Karpas-422 (cell line): Measurements from ENCODE around the gene JAGN1. TPM values are rescaled to one million over a fixed set of nuclear protein-coding genes. Genes with fewer than 3 reads are reported as not detected.

Experiments used
- DNase-seq: peaks from one replicate; pipeline ENCODE4 v3.0.0-alpha.2; 2015
- H2AFZ ChIP-seq: fragments of 200-600 bp; sonication (generic); 2 replicates; pipeline ENCODE4 v1.6.1; 2014; ENCODE audit warnings: antibody characterized with exemption, low read length, mixed read lengths
- H3K27ac ChIP-seq: fragments of 200-600 bp; sonication (generic); 2 replicates; pipeline ENCODE4 v1.5.1; 2014; ENCODE audit warnings: mild to moderate bottlenecking, low read length, moderate library complexity
- H3K27me3 ChIP-seq: fragments of 200-600 bp; sonication (generic); 2 replicates; pipeline ENCODE4 v1.6.1; 2014; ENCODE audit warnings: low read length, mixed read lengths
- H3K36me3 ChIP-seq: fragments of 200-600 bp; sonication (generic); 2 replicates; pipeline ENCODE4 v1.6.1; 2014; ENCODE audit warnings: low read length, mixed read lengths; ENCODE audit not compliant: insufficient read depth
- H3K4me1 ChIP-seq: fragments of 200-600 bp; sonication (generic); 2 replicates; pipeline ENCODE4 v1.6.1; 2014; ENCODE audit warnings: mild to moderate bottlenecking, low read length, mixed read lengths
- H3K4me2 ChIP-seq: fragments of 200-600 bp; sonication (generic); 2 replicates; pipeline ENCODE4 v1.6.1; 2014; ENCODE audit warnings: low read length, low read depth, mild to moderate bottlenecking; ENCODE audit not compliant: poor library complexity, severe bottlenecking
- H3K4me3 ChIP-seq: fragments of 200-600 bp; sonication (generic); 2 replicates; pipeline ENCODE4 v1.5.1; 2014; ENCODE audit warnings: mild to moderate bottlenecking, antibody characterized with exemption, low read length, mixed read lengths
- H3K79me2 ChIP-seq: fragments of 200-600 bp; sonication (generic); 2 replicates; pipeline ENCODE4 v1.6.1; 2014; ENCODE audit warnings: mild to moderate bottlenecking, low read length, mixed read lengths
- H3K9ac ChIP-seq: fragments of 200-600 bp; sonication (generic); 2 replicates; pipeline ENCODE4 v1.6.0; 2014; ENCODE audit warnings: low read length
- H3K9me2 ChIP-seq: fragments of 200-600 bp; sonication (generic), shearing (Covaris generic); replicated peaks from 2 replicates; pipeline ENCODE4 v1.6.0; 2014; ENCODE audit warnings: mild to moderate bottlenecking, low read length, moderate library complexity; ENCODE audit not compliant: insufficient read depth
- H3K9me3 ChIP-seq: fragments of 300-700, 200-600 bp; sonication (generic); 2 replicates; pipeline ENCODE4 v1.6.1; 2014; ENCODE audit warnings: low read length, mixed read lengths
- H4K20me1 ChIP-seq: fragments of 200-600 bp; sonication (generic); 2 replicates; pipeline ENCODE4 v1.6.1; 2014; ENCODE audit warnings: mild to moderate bottlenecking, antibody characterized with exemption, low read length, low read depth; ENCODE audit not compliant: insufficient read depth
- total RNA-seq: library from RNA; depleted of rRNA; stranded (reverse); fragments of >200 nt; shearing (Covaris generic); gene quantifications from 2 replicates; pipeline ENCODE4 v1.2.3, GENCODE V29; 2014; ENCODE audit warnings: low replicate concordance

The JAGN1 gene
- total RNA-seq, 1 experiment from 2014 or later, result 39.2 TPM

DNA sequence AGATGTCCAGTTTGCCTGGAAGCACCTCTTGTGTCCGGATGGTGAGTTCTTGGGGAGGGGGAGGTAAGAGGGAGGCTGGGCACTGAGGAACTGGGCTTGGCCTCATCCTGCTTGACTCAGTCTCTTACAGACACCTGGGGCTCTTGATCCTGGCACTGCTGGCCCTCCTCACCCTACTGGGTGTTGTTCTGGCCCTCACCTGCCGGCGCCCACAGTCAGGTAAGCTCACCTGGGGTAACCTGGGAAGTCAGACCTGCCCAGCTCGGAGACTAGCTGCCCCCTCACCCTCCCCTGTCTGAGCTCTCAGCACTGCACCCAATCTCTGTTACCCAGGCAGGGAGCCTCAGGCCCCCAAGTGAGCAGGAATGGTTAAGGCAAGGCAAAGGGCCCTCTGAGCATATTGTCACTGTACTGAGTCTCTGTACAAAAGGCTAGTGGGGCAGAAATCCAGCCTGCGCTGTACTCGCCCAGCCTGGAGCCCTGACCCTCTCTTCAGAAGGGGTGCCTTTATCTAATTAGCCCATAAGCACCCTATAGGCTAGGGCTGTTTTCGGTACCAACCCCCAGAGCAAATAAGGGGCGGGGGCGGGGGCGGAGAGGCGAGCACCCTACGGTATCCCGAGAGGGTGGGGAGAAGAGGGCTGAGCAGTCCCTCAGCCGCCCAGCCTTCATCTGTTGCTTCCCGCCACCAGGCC, 24.3 kb downstream of the JAGN1 start:
- no peak overlapping the region for H3K9ac ChIP-seq
- H3K36me3 ChIP-seq, result no peaks in the 10 kb centered on the region
- no peaks in the 10 kb centered on the region for H4K20me1 ChIP-seq

DNA sequence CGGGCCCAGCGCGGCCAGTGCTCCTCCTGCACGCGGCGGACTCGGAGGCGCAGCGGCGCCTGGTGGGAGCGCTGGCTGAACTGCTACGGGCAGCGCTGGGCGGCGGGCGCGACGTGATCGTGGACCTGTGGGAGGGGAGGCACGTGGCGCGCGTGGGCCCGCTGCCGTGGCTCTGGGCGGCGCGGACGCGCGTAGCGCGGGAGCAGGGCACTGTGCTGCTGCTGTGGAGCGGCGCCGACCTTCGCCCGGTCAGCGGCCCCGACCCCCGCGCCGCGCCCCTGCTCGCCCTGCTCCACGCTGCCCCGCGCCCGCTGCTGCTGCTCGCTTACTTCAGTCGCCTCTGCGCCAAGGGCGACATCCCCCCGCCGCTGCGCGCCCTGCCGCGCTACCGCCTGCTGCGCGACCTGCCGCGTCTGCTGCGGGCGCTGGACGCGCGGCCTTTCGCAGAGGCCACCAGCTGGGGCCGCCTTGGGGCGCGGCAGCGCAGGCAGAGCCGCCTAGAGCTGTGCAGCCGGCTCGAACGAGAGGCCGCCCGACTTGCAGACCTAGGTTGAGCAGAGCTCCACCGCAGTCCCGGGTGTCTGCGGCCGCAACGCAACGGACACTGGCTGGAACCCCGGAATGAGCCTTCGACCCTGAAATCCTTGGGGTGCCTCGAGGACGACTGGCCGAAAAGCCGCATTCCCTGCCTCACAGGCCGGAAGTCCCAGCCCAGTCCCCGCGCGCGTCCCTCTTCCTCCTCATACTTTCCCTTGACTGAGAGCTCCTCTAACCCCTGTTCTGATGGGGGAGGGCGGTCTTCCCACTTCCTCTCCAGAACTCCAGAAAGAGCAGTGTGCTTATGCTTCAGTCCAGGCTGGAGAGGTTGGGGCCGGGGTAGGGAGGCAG, 25.1 kb downstream of the JAGN1 start:
- Histone ChIP-seq H2AFZ (no peak overlapping the region), H3K4me1 (no peaks in the 10 kb centered on the region), H3K27me3 (no peaks in the 10 kb centered on the region), H3K9ac (no peak overlapping the region), H3K36me3 (no peaks in the 10 kb centered on the region), H3K4me3 (no peak overlapping the region), H3K4me2 (no peak overlapping the region), H4K20me1 (no peaks in the 10 kb centered on the region), H3K27ac (no peak overlapping the region), H3K9me3 (no peaks in the 10 kb centered on the region), H3K79me2 (no peaks in the 10 kb centered on the region), H3K9me2 (no peaks in the 10 kb centered on the region)
- DNase-seq, result no peak

More for the DNA sequence above, 24.3 kb downstream of the JAGN1 start:
- Histone ChIP-seq H3K4me1 (no peaks in the 10 kb centered on the region), H2AFZ (no peak overlapping the region), H3K9me2 (no peaks in the 10 kb centered on the region), H3K27me3 (no peaks in the 10 kb centered on the region), H3K27ac (no peak overlapping the region), H3K4me2 (no peak overlapping the region), H3K9me3 (no peaks in the 10 kb centered on the region), H3K4me3 (no peak overlapping the region), H3K79me2 (no peaks in the 10 kb centered on the region)
- DNase-seq, result no peak

DNA sequence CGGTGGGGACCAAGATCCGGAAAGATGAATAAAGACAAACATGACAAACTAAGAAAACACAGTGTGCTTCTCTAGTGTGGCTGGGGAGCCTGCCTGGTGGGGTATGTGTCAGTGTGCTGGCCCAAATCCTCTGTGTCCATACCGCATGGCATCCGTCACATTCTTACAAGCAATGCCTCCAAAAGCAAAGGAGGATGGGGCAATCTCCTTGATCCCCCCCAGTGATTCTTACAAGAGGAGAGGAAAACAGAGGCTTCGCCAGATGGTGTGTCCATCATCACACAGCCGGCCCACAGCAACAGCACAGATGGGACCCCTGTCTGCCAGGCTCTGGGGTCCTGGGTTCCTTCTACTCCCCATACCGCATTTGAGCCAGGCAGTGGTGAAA, 25.9 kb downstream of the JAGN1 start:
- Histone ChIP-seq H3K9ac (no peak overlapping the region), H3K27ac (no peak overlapping the region), H2AFZ (no peak overlapping the region), H3K36me3 (no peaks in the 10 kb centered on the region), H3K4me1 (no peaks in the 10 kb centered on the region), H3K4me2 (no peak overlapping the region), H3K9me3 (no peaks in the 10 kb centered on the region), H4K20me1 (no peaks in the 10 kb centered on the region), H3K9me2 (no peaks in the 10 kb centered on the region), H3K27me3 (no peaks in the 10 kb centered on the region), H3K4me3 (no peak overlapping the region), H3K79me2 (no peaks in the 10 kb centered on the region)
- DNase-seq, result no peak

DNA sequence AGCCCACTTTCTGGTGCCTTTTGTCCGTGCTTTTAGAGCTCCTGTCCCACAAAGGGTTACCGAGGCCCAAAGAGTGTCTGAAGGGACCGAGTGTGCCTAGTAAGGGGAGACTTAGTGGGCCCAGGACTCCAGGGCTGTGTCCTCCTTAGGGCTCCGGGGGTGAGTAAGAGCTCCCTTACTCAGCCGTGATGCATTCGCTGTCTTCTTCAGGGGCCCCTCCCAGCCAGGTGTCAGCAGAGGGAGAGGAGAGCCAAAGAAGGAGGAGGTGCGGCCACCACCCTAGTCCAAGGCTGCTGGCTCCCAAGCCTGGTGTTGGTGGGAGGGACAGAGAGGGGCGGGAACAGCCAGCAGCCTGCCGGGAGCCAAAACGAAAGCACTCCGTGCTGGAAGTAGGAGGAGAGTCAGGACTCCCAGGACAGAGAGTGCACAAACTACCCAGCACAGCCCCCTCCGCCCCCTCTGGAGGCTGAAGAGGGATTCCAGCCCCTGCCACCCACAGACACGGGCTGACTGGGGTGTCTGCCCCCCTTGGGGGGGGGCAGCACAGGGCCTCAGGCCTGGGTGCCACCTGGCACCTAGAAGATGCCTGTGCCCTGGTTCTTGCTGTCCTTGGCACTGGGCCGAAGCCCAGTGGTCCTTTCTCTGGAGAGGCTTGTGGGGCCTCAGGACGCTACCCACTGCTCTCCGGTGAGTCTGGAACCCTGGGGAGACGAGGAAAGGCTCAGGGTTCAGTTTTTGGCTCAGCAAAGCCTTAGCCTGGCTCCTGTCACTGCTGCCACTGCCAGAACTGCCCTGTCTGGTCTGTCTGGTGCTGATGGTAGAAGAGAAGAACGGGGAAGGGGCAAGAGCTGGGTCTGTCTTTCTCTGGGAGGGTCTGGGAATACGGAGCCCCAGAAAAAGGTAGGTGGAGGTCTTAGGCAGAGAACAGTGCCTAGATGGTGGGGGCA, 26.6 kb downstream of the JAGN1 start, which contains the start of gene IL17RC:
Gene IL17RC, plus strand, starts transcription at position 365 of the 947 bp plus-strand sequence. Its CDS starts 218 bp downstream, at position 583.
- Histone ChIP-seq H3K36me3 (no peaks in the 10 kb centered on the region), H3K4me2 (no peak within 1 kb of the TSS), H3K9me2 (no peaks in the 10 kb centered on the region), H3K4me1 (no peaks in the 10 kb centered on the region), H3K9me3 (no peaks in the 10 kb centered on the region), H2AFZ (no peak within 1 kb of the TSS), H3K27ac (no peak within 1 kb of the TSS), H3K9ac (no peak within 1 kb of the TSS), H3K4me3 (no peak within 1 kb of the TSS; the same call in 1 of the 2 replicates), H3K27me3 (no peaks in the 10 kb centered on the region), H4K20me1 (no peaks in the 10 kb centered on the region), H3K79me2 (no peaks in the 10 kb centered on the region)
- no peak for DNase-seq

DNA sequence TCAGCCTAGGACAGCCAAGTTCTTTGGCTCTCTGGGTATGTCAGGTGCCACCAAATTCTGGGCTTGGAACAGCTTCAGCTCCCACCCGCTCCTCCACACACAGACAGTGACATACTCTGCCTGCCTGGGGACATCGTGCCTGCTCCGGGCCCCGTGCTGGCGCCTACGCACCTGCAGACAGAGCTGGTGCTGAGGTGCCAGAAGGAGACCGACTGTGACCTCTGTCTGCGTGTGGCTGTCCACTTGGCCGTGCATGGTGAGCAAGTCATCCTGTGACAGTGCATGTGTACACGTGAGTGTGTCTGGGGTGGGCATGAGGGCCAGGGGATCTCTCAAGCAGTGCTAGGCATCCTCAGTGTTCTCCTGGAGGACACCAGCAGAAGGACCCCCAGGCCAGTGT, 27.4 kb downstream of the JAGN1 start:
- H3K4me1 ChIP-seq, result no peaks in the 10 kb centered on the region
- H3K27me3 ChIP-seq, result no peaks in the 10 kb centered on the region
- H3K27ac ChIP-seq, result no peak overlapping the region
- H4K20me1 ChIP-seq, result no peaks in the 10 kb centered on the region
- H2AFZ ChIP-seq, result no peak overlapping the region
- H3K4me3 ChIP-seq, result no peak overlapping the region
- no peaks in the 10 kb centered on the region for H3K9me3 ChIP-seq
- H3K79me2 ChIP-seq, result no peaks in the 10 kb centered on the region
- H3K9ac ChIP-seq, result no peak overlapping the region
- H3K9me2 ChIP-seq, result no peaks in the 10 kb centered on the region
- H3K36me3 ChIP-seq, result no peaks in the 10 kb centered on the region
- no peak for DNase-seq
- no peak overlapping the region for H3K4me2 ChIP-seq

DNA sequence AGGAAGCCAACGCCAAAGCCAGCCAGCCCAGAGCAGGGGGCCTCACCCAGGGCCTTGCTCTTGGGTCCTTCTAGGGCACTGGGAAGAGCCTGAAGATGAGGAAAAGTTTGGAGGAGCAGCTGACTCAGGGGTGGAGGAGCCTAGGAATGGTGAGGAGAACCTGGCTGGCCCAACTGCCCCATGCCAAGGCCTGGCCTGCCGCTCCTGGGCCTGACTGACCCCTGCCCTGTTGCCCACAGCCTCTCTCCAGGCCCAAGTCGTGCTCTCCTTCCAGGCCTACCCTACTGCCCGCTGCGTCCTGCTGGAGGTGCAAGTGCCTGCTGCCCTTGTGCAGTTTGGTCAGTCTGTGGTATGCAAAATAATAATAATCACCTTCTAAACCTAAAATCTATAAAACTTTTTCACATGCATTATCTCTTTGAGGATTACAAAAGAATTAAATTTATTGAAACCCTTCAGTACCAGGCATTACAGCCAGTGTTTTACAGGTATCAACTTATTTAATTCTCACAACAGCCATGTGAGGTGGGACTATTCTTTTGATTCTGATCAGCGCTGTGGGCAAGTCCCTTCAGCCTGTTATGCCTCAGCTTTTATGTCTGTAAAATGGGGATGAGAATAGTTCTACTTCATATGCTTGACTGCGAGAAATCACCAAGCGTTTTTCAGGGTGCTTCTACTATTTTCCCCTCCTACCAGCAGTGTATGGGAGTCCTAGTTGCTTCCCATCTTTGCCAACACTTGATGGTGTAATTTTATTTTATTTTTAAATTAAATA, 28.0 kb downstream of the JAGN1 start:
- H3K9me2 ChIP-seq, result no peaks in the 10 kb centered on the region
- no peak overlapping the region for H2AFZ ChIP-seq
- H3K27me3 ChIP-seq, result no peaks in the 10 kb centered on the region
- no peak for DNase-seq
- no peak overlapping the region for H3K4me2 ChIP-seq
- no peak overlapping the region for H3K9ac ChIP-seq
- H3K4me3 ChIP-seq, result no peak overlapping the region
- H3K4me1 ChIP-seq, result no peaks in the 10 kb centered on the region
- no peaks in the 10 kb centered on the region for H3K79me2 ChIP-seq
- H3K27ac ChIP-seq, result no peak overlapping the region
- no peaks in the 10 kb centered on the region for H3K9me3 ChIP-seq
- H3K36me3 ChIP-seq, result no peaks in the 10 kb centered on the region
- H4K20me1 ChIP-seq, result no peaks in the 10 kb centered on the region

DNA sequence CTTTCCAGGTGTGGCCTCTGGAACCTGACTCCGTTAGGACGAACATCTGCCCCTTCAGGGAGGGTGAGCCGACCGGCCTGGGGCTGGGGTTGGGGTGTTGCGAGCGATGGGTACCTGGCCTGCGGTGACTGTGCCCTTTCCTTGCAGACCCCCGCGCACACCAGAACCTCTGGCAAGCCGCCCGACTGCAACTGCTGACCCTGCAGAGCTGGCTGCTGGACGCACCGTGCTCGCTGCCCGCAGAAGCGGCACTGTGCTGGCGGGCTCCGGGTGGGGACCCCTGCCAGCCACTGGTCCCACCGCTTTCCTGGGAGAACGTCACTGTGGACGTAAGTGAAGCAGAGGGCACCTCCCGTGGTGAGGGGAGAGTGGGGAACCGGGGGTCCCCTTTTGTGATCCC, 37.7 kb downstream of the JAGN1 start:
- H3K4me3 ChIP-seq, result no peak overlapping the region

More for the DNA sequence above, 37.7 kb downstream of the JAGN1 start:
- Histone ChIP-seq H3K9ac (no peak overlapping the region), H3K27me3 (no peaks in the 10 kb centered on the region), H3K4me1 (peaks cover 8% of the 10 kb centered on the region), H3K4me2 (no peak overlapping the region), H3K9me3 (no peaks in the 10 kb centered on the region), H3K36me3 (no peaks in the 10 kb centered on the region), H2AFZ (no peak overlapping the region), H3K79me2 (no peaks in the 10 kb centered on the region), H3K9me2 (no peaks in the 10 kb centered on the region), H3K27ac (no peak overlapping the region), H4K20me1 (no peaks in the 10 kb centered on the region)
- DNase-seq, result no peak
